ENCODE measurements around the gene PRDM11.

DNA sequence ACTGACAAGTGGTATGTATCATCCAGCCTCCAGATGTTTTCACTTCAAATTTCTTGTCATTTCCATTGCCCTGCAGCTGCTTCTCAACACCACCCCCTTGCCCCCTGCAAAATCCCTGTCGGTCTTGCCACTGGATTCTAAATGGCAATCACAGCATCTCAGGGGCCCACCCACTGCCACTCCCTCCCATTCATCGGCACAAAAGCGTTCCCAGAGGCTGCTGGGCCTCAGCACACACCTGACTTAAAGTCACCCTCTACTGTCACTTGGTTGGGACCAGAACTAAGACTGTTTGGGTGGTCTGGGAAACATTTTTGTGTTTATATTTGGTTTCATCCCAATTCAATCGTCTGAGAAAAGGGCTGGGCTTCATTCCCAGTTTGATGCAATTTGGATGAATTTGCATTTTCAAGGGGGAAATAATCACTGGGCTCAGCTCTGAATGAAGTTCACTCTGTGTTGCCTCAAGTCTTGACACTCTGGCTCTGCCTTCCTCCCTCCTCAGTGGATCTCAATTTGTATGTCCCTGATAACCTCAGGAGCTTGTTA lies 112.6 kb downstream of the PRDM11 start:
- no peak for TF ChIP-seq CTCF (conservative IDR thresholded peaks at IDR 0.05; ENCODE audit: low read length)
- TF ChIP-seq EZH2phosphoT487 (IDR thresholded peaks at IDR 0.05; ENCODE audit: borderline replicate concordance, low read depth, low read length), result no peak

Measured in OCI-LY7 (cell line).